Measurements from ENCODE around the gene LIMCH1. TPM values are rescaled to one million over a fixed set of nuclear protein-coding genes. Genes with fewer than 3 reads are reported as not detected.

The LIMCH1 gene
- total RNA-seq, 1 experiment from 2014 or later: 10.4 TPM

DNA sequence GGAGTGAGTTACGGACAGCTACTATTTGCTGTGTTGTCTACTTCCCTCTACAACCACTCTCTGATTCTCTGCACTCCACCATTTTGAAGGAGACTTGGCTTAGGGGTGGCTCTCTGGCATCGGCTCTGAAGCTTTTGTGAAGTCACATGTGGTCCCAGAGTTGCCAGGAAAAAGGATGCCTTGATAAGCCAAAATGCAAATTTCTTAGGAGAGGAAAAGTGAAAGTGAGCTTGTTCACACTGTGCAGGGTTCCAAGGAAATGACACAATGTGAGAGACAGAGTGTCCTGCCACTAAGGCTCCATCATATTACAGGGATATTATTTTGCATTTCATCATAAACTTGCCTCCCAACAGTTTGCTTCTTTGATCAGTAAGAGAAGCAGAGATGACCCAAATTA, 203.4 kb downstream of the LIMCH1 start:
- H3K4me2 ChIP-seq (ENCODE audit: low read length): no peak overlapping the region
- intact Hi-C loops (cut with micrococcal nuclease): no loop called here
- no peak for TF ChIP-seq ZNF274 (IDR thresholded peaks at IDR 0.05; ENCODE audit: low read depth, low read length)
- TF ChIP-seq EGR1 (IDR thresholded peaks at IDR 0.05; ENCODE audit: low read depth): no peak
- H3K27ac ChIP-seq (ENCODE audit: low read depth, low read length): no peak overlapping the region
- DNase-seq (ENCODE audit: low read depth, low spot score): no peak
- peaks cover 3% of the 10 kb centered on the region; the same call in 1 of the 2 replicates for H3K27me3 ChIP-seq (ENCODE audit: insufficient read depth, low read length)
- H3K9me2 ChIP-seq (ENCODE audit: insufficient read depth): no peaks in the 10 kb centered on the region; the same call in 1 of the 2 replicates
- no peaks in the 10 kb centered on the region for H3K36me3 ChIP-seq (ENCODE audit: control insufficient read depth in 1 of 2, insufficient read depth in 2 of 2, low read length in 2 of 2)
- H4K20me1 ChIP-seq (ENCODE audit: insufficient read depth): no peaks in the 10 kb centered on the region
- RAD21 ChIA-PET (ENCODE audit: low non-redundant PET in 1 of 2, low total read pairs in 2 of 2, uncharacterized antibody in 2 of 2, unreplicated experiment in 2 of 2): no interaction called here
- no peak overlapping the region for H2AFZ ChIP-seq (ENCODE audit: low read depth, low read length, poor library complexity, severe bottlenecking)
- no peaks in the 10 kb centered on the region for H3K79me2 ChIP-seq (ENCODE audit: insufficient read depth, low read length)
- no peak for ATAC-seq
- BruUV-seq (replicated peaks): no TSS peak
- no peaks in the 10 kb centered on the region for H3K4me1 ChIP-seq (ENCODE audit: control insufficient read depth in 1 of 2, insufficient read depth in 2 of 2, low read length in 2 of 2)
- CTCF ChIA-PET: interaction anchor here (1.2 kb wide), 1 partner anchor 48 kb away, joined by 3 read pairs; no protein-coding TSS in a partner anchor
- H3K4me3 ChIP-seq (replicated peaks in 1 of 2; ENCODE audit: low read depth in 1 of 2, low read length in 2 of 2): no peak overlapping the region
- no peaks in the 10 kb centered on the region for H3K9me3 ChIP-seq (ENCODE audit: control insufficient read depth in 1 of 2, insufficient read depth in 1 of 2, low read depth in 1 of 2, low read length in 2 of 2)
- no peak overlapping the region for H3K9ac ChIP-seq (ENCODE audit: low read length)
- POLR2A ChIA-PET: no interaction called here

GRCh38 chr4:41744572-41745291, 206.8 kb downstream of the LIMCH1 start:
- no TSS peak for BruUV-seq (replicated peaks)
- no peak for ATAC-seq
- Histone ChIP-seq H3K4me1 (ENCODE audit: control insufficient read depth in 1 of 2, insufficient read depth in 2 of 2, low read length in 2 of 2) (no peaks in the 10 kb centered on the region), H3K27ac (ENCODE audit: low read depth, low read length) (no peak overlapping the region), H4K20me1 (ENCODE audit: insufficient read depth) (no peaks in the 10 kb centered on the region), H3K9me3 (ENCODE audit: control insufficient read depth in 1 of 2, insufficient read depth in 1 of 2, low read depth in 1 of 2, low read length in 2 of 2) (no peaks in the 10 kb centered on the region), H3K9ac (ENCODE audit: low read length) (no peak overlapping the region), H2AFZ (ENCODE audit: low read depth, low read length, poor library complexity, severe bottlenecking) (no peak overlapping the region), H3K9me2 (ENCODE audit: insufficient read depth) (no peaks in the 10 kb centered on the region), H3K27me3 (ENCODE audit: insufficient read depth, low read length) (peaks cover 15% of the 10 kb centered on the region), H3K4me3 (replicated peaks in 1 of 2; ENCODE audit: low read depth in 1 of 2, low read length in 2 of 2) (no peak overlapping the region), H3K79me2 (ENCODE audit: insufficient read depth, low read length) (no peaks in the 10 kb centered on the region), H3K36me3 (ENCODE audit: control insufficient read depth in 1 of 2, insufficient read depth in 2 of 2, low read length in 2 of 2) (no peaks in the 10 kb centered on the region), H3K4me2 (ENCODE audit: low read length) (no peak overlapping the region)
- ChIA-PET POLR2A (no interaction called here), CTCF (no interaction called here), RAD21 (ENCODE audit: low non-redundant PET in 1 of 2, low total read pairs in 2 of 2, uncharacterized antibody in 2 of 2, unreplicated experiment in 2 of 2) (no interaction called here)
- DNase-seq (ENCODE audit: low read depth, low spot score): no peak
- TF ChIP-seq SP1 (IDR thresholded peaks at IDR 0.05; ENCODE audit: low read depth) (no peak), CEBPB (IDR thresholded peaks at IDR 0.05; ENCODE audit: low read depth) (no peak), FOSL1 (IDR thresholded peaks at IDR 0.05; ENCODE audit: low read depth) (no peak), CBX3 (IDR thresholded peaks at IDR 0.05; ENCODE audit: low read depth) (no peak), ELF1 (IDR thresholded peaks at IDR 0.05; ENCODE audit: borderline replicate concordance, low read depth) (no peak), SIN3A (IDR thresholded peaks at IDR 0.05; ENCODE audit: low read depth) (no peak), YY1 (IDR thresholded peaks at IDR 0.05; ENCODE audit: extremely low read depth, insufficient replicate concordance, low read depth, low read length) (no peak), RAD21 (IDR thresholded peaks at IDR 0.05; ENCODE audit: low read depth) (no peak)
- TF ChIP-seq, protein P1, sequence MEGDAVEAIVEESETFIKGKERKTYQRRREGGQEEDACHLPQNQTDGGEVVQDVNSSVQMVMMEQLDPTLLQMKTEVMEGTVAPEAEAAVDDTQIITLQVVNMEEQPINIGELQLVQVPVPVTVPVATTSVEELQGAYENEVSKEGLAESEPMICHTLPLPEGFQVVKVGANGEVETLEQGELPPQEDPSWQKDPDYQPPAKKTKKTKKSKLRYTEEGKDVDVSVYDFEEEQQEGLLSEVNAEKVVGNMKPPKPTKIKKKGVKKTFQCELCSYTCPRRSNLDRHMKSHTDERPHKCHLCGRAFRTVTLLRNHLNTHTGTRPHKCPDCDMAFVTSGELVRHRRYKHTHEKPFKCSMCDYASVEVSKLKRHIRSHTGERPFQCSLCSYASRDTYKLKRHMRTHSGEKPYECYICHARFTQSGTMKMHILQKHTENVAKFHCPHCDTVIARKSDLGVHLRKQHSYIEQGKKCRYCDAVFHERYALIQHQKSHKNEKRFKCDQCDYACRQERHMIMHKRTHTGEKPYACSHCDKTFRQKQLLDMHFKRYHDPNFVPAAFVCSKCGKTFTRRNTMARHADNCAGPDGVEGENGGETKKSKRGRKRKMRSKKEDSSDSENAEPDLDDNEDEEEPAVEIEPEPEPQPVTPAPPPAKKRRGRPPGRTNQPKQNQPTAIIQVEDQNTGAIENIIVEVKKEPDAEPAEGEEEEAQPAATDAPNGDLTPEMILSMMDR (IDR thresholded peaks at IDR 0.05 in 2 of 3, conservative IDR thresholded peaks at IDR 0.05 in 1 of 3; ENCODE audit: borderline replicate concordance in 1 of 3, insufficient read depth in 1 of 3, low read depth in 2 of 3, low read length in 2 of 3): no peak
- intact Hi-C loops (cut with micrococcal nuclease): no loop called here
